Upper lobe of left lung (tissue), 6 donors: ENCODE measurements around the gene UBASH3A. TPM values are rescaled to one million over a fixed set of nuclear protein-coding genes. Genes with fewer than 3 reads are reported as not detected.

Experiments used
- ATAC-seq, 2 donors: fragments of 200-7000 bp; cut with Tn5 transposase; one replicate each; pipeline ENCODE4 v1.9.1; 2022; ENCODE audit warnings: mild to moderate bottlenecking in 2 of 2, moderate library complexity in 2 of 2; ENCODE audit not compliant: low FRiP score in 2 of 2
- DNase-seq, 2 donors: peaks; one replicate each; pipeline ENCODE4 v3.0.0-alpha.2; 2019 to 2020
- H3K27ac ChIP-seq, 4 donors: fragments of 200-600 bp; sonication (generic); one replicate each; pipeline ENCODE4 v1.5.1; 2016 to 2019
- H3K27me3 ChIP-seq, 4 donors: fragments of 200-600 bp; sonication (generic); one replicate each; pipeline ENCODE4 v1.5.1; 2017 to 2019
- H3K36me3 ChIP-seq, 4 donors: fragments of 200-600 bp; sonication (generic); one replicate each; pipeline ENCODE4 v1.5.1; 2016 to 2019
- H3K4me1 ChIP-seq, 4 donors: fragments of 200-600 bp; sonication (generic); one replicate each; pipeline ENCODE4 v1.5.1; 2018 to 2019
- H3K4me3 ChIP-seq, 4 donors: fragments of 200-600 bp; sonication (generic); one replicate each; pipeline ENCODE4 v1.5.1; 2017 to 2019; ENCODE audit warnings: mild to moderate bottlenecking in 2 of 4, moderate library complexity in 1 of 4
- H3K9me3 ChIP-seq, 4 donors: fragments of 200-600 bp; sonication (generic); one replicate each; pipeline ENCODE4 v1.5.1; 2018 to 2019
- CTCF ChIP-seq, 6 experiments: fragments of 450-650 bp in 4 of 6; fragments of 200-600 bp in 2 of 6; sonication (generic) in 2 of 6; IDR thresholded peaks; one replicate each; pipeline ENCODE4 v1.5.1; 2016 to 2019; ENCODE audit warnings: antibody characterized with exemption in 6 of 6
- EP300 ChIP-seq, 4 donors: sonication (generic); formaldehyde crosslinking; IDR thresholded peaks; one replicate each; pipeline ENCODE4 v1.5.1; 2017; ENCODE audit warnings: antibody characterized with exemption in 4 of 4, control low read depth in 2 of 4
- POLR2A ChIP-seq, 4 donors: fragments of 450-650 bp; IDR thresholded peaks; one replicate each; pipeline ENCODE4 v1.5.1; 2016 to 2017; ENCODE audit warnings: antibody characterized with exemption in 4 of 4, mild to moderate bottlenecking in 2 of 4
- POLR2AphosphoS5 ChIP-seq, 2 donors: sonication (generic); formaldehyde crosslinking; IDR thresholded peaks; one replicate each; pipeline ENCODE4 v1.5.1; 2017; ENCODE audit warnings: antibody characterized with exemption in 2 of 2
- WGBS, 2 donors: methylation state at CpG; one replicate each; pipeline ENCODE4 v1.1.5; 2017 to 2018; 5-methylcytosine and 5-hydroxymethylcytosine counted together
- total RNA-seq, 6 donors: library from RNA; depleted of rRNA in 4 of 6; stranded (reverse); fragments of >200 nt in 4 of 6; gene quantifications; one replicate each; pipeline versions ENCODE4 v1.1.0 to v1.2.1, GENCODE V29; 2016 to 2021
- donor health status: DM: no; HTN: no; CAD: no; lungs with moderate emphysema.
- donor health status: DM: no; HTN: yes; CAD: no; lungs with severe emphysema.

The UBASH3A gene
- total RNA-seq, 6 donors from 2014 or later = 1.4 to 7.3 (median 2.9) TPM; not detected in 1

- no peaks in the 10 kb centered on the region for H3K27me3 ChIP-seq
- 76 to 85% methylated on average over 5 to 6 of the region's 6 CpGs for WGBS, 2 donors
- no peak overlapping the region for H3K4me3 ChIP-seq
- DNase-seq = no peak
- no peak for ATAC-seq
- H3K27ac ChIP-seq = no peak overlapping the region
- no peaks in the 10 kb centered on the region for H3K9me3 ChIP-seq
- H3K36me3 ChIP-seq = no peaks in the 10 kb centered on the region
- TF ChIP-seq CTCF (IDR thresholded peaks at IDR 0.05) (no peak), POLR2A (IDR thresholded peaks at IDR 0.05) (no peak), EP300 (IDR thresholded peaks at IDR 0.05) (no peak), POLR2AphosphoS5 (IDR thresholded peaks at IDR 0.05) (no peak)
- H3K4me1 ChIP-seq = no peaks in the 10 kb centered on the region
Measured at GRCh38 chr21:42441963-42442362, 38.3 kb downstream of the UBASH3A start.

- ATAC-seq (no peak), DNase-seq (no peak)
- no peaks in the 10 kb centered on the region for H3K4me1 ChIP-seq
- TF ChIP-seq POLR2AphosphoS5 (IDR thresholded peaks at IDR 0.05) = no peak
- TF ChIP-seq CTCF (IDR thresholded peaks at IDR 0.05) = no peak
- no peak for TF ChIP-seq POLR2A (IDR thresholded peaks at IDR 0.05)
- TF ChIP-seq EP300 (IDR thresholded peaks at IDR 0.05) = no peak
- H3K36me3 ChIP-seq = no peaks in the 10 kb centered on the region
- no peak overlapping the region for H3K27ac ChIP-seq
- 89 to 91% methylated on average over 11 to 15 of the region's 15 CpGs for WGBS, 2 donors
- H3K27me3 ChIP-seq = no peaks in the 10 kb centered on the region
- H3K9me3 ChIP-seq = no peaks in the 10 kb centered on the region
- H3K4me3 ChIP-seq = no peak overlapping the region
Measured at GRCh38 chr21:42443181-42443785, 39.6 kb downstream of the UBASH3A start.

GRCh38 chr21:42443876-42444744 is 40.4 kb downstream of the UBASH3A start:
- DNase-seq (peak in 1 of 2 donors; percentile 58), ATAC-seq (no peak)
- Histone ChIP-seq H3K4me1 (no peaks in the 10 kb centered on the region), H3K9me3 (no peaks in the 10 kb centered on the region), H3K27me3 (no peaks in the 10 kb centered on the region), H3K27ac (no peak overlapping the region), H3K4me3 (no peak overlapping the region), H3K36me3 (no peaks in the 10 kb centered on the region)
- 87 to 95% methylated on average over 14 to 34 of the region's 34 CpGs for WGBS, 2 donors
- no peak for TF ChIP-seq EP300 (IDR thresholded peaks at IDR 0.05)
- no peak for TF ChIP-seq POLR2A (IDR thresholded peaks at IDR 0.05)
- no peak for TF ChIP-seq CTCF (IDR thresholded peaks at IDR 0.05)

GRCh38 chr21:42444745-42445059 is 41.0 kb downstream of the UBASH3A start:
- DNase-seq (no peak), ATAC-seq (no peak)
- Histone ChIP-seq H3K36me3 (no peaks in the 10 kb centered on the region), H3K27me3 (no peaks in the 10 kb centered on the region), H3K9me3 (no peaks in the 10 kb centered on the region), H3K27ac (no peak overlapping the region), H3K4me3 (no peak overlapping the region), H3K4me1 (peaks cover 0 to 3% (median 0%) of the 10 kb centered on the region in 4 donors)
- WGBS, 2 donors = 66 to 84% methylated on average over 5 to 10 of the region's 10 CpGs
- no peak for TF ChIP-seq POLR2A (IDR thresholded peaks at IDR 0.05)
- no peak for TF ChIP-seq POLR2AphosphoS5 (IDR thresholded peaks at IDR 0.05)
- TF ChIP-seq CTCF (IDR thresholded peaks at IDR 0.05) = no peak
- no peak for TF ChIP-seq EP300 (IDR thresholded peaks at IDR 0.05)
